Measurements from ENCODE around the gene FAM118B.
"Not testable (repeated sequence)": the region's sequence is repeated elsewhere in the genome, so short reads cannot be mapped to it uniquely, and the experiment has no call there.

The FAM118B gene

DNA sequence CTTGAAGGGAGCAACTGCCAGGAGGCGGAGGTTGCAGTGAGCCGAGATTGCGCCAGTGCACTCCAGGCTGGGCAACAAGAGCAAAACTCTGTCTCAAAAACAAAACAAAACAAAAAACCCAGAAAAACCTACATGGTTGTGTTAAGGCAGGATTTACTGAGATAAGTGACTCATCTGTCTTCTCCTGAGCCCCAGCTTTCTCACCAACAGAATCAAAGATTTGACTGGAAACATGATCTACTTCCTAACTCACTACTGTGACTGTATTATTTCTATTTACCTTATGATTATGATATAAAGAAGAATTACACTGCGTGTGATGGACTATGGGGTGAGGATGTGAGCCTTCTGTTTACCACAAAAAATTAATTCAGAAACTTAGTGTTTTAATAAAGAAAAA, 21.8 kb downstream of the FAM118B start:
- no peaks in the 10 kb centered on the region for H3K27me3 ChIP-seq
- H3K4me3 ChIP-seq (ENCODE audit: low read depth in 1 of 2, low read length in 1 of 2), result no peak overlapping the region
- no peaks in the 10 kb centered on the region for H3K4me1 ChIP-seq (ENCODE audit: control insufficient read depth in 1 of 2, insufficient read depth in 1 of 2, low read depth in 1 of 2, low read length in 1 of 2)
- H3K27ac ChIP-seq, result no peak overlapping the region
- no peaks in the 10 kb centered on the region for H3K9me3 ChIP-seq
- peaks cover 26% of the 10 kb centered on the region for H3K36me3 ChIP-seq
- TF ChIP-seq, protein P1, sequence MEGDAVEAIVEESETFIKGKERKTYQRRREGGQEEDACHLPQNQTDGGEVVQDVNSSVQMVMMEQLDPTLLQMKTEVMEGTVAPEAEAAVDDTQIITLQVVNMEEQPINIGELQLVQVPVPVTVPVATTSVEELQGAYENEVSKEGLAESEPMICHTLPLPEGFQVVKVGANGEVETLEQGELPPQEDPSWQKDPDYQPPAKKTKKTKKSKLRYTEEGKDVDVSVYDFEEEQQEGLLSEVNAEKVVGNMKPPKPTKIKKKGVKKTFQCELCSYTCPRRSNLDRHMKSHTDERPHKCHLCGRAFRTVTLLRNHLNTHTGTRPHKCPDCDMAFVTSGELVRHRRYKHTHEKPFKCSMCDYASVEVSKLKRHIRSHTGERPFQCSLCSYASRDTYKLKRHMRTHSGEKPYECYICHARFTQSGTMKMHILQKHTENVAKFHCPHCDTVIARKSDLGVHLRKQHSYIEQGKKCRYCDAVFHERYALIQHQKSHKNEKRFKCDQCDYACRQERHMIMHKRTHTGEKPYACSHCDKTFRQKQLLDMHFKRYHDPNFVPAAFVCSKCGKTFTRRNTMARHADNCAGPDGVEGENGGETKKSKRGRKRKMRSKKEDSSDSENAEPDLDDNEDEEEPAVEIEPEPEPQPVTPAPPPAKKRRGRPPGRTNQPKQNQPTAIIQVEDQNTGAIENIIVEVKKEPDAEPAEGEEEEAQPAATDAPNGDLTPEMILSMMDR (IDR thresholded peaks at IDR 0.05), result no peak

DNA sequence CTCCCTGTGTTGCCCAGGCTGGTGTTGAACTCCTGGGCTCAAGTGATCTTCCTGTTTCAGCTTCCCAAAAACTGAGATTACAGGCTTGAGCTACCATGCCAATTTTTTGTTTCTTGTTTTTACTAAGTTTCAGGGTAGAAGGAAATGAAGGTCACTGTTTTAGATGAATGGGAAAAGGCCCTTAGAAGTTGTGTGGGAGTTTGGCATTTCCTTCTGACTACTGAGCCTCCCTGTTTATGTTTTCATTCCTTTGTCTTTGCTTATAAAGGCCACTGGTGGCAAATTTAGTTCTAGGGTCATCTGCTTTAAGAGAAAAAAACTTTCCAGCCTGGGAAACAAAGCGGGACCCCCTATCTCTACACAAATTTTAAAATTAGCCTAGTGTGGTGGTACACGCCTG, 35.1 kb downstream of the FAM118B start:
- Histone ChIP-seq H3K4me3 (ENCODE audit: low read depth in 1 of 2, low read length in 1 of 2) (no peak overlapping the region), H3K27me3 (no peaks in the 10 kb centered on the region), H3K36me3 (peaks cover 34% of the 10 kb centered on the region), H3K27ac (no peak overlapping the region), H3K4me1 (ENCODE audit: control insufficient read depth in 1 of 2, insufficient read depth in 1 of 2, low read depth in 1 of 2, low read length in 1 of 2) (no peaks in the 10 kb centered on the region), H3K9me3 (no peaks in the 10 kb centered on the region)
- TF ChIP-seq, protein P1 (IDR thresholded peaks at IDR 0.05), result no peak

DNA sequence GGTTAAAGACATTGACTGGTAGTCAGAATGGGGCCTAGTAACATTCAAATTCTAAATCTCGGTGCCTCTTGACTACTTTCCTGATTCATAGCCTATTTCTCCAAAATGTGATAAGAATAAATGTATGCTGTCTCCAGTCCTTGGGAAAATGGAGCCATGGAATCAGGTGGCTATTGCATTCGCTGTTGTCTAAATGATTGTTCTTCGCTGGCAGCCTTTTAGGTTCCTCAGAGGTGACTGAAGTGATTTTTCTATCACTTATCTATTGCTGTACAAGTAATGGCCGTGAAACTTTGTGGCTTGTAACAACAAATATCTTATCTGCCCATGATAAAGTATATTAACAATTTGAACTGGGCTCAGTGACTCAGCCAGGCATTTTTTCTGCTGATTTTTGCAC, 41.7 kb downstream of the FAM118B start:
- Histone ChIP-seq H3K27me3 (no peaks in the 10 kb centered on the region), H3K9me3 (no peaks in the 10 kb centered on the region), H3K4me3 (ENCODE audit: low read depth in 1 of 2, low read length in 1 of 2) (no peak overlapping the region), H3K36me3 (peaks cover 54% of the 10 kb centered on the region), H3K4me1 (ENCODE audit: control insufficient read depth in 1 of 2, insufficient read depth in 1 of 2, low read depth in 1 of 2, low read length in 1 of 2) (no peaks in the 10 kb centered on the region), H3K27ac (no peak overlapping the region)
- TF ChIP-seq, protein P1 (IDR thresholded peaks at IDR 0.05), result no peak

DNA sequence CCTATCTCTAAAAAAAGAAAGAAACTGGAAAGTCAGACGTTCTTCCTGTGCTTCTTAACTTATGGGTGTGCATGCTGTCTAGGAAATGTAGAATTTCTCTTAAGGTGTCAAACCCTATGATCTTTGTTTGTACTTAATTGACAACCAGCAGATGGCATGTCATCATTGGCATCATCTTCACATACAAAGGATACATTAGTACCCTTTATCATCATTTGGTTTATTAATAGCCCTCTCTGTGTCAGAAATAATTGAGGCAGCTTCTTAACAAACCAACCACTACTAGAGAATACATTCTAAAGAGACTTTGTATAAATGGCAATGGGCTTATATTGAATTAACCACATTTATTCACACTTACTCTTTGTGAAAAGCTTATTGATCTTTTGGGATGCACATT, 43.2 kb downstream of the FAM118B start:
- Histone ChIP-seq H3K27ac (no peak overlapping the region), H3K27me3 (no peaks in the 10 kb centered on the region), H3K4me3 (ENCODE audit: low read depth in 1 of 2, low read length in 1 of 2) (no peak overlapping the region), H3K36me3 (peaks cover 48% of the 10 kb centered on the region), H3K9me3 (no peaks in the 10 kb centered on the region), H3K4me1 (ENCODE audit: control insufficient read depth in 1 of 2, insufficient read depth in 1 of 2, low read depth in 1 of 2, low read length in 1 of 2) (no peaks in the 10 kb centered on the region)
- TF ChIP-seq, protein P1 (IDR thresholded peaks at IDR 0.05), result no peak

DNA sequence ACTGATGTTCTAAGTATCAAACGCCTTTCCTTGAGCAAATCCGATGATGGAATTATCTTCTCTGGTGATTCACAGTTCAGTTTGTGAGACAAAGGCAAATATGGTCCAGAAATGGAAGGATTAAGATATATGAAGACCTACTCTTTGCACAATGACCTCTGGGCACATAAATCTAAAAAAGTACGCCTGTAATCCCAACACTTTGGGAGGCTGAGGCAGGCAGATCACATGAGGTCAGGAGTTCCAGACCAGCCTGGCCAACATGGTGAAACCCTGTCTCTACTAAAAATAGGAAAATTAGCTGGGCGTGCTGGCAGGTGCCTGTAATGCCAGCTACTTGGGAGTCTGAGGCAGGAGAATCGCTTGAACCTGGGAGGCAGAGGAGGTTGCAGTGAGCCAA, 43.9 kb downstream of the FAM118B start:
- H3K27ac ChIP-seq; H3K4me1 ChIP-seq (ENCODE audit: control insufficient read depth in 1 of 2, insufficient read depth in 1 of 2, low read depth in 1 of 2, low read length in 1 of 2); H3K27me3 ChIP-seq; H3K9me3 ChIP-seq; H3K4me3 ChIP-seq (ENCODE audit: low read depth in 1 of 2, low read length in 1 of 2): not testable (repeated sequence)
- peaks cover 51% of the 10 kb centered on the region for H3K36me3 ChIP-seq

DNA sequence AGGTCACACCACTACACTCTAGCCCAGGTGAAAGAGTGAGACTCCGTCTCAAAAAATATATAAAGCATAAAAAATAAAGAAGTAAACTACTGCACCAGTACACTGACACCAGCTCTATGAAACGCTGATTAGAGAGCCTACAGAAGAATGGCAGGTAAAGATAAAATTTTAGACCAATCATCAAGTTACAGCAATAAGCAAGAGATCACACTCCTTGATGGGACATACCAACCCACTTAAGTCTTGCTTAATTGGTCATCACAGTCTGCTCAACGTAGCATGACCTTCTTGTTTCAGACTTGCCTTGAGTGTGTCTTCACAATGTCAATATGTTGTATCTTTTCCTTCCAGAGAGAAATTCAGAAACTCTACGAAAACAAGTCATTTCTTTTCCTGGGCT, 44.6 kb downstream of the FAM118B start:
- TF ChIP-seq, protein P1 (IDR thresholded peaks at IDR 0.05), result no peak

More for the DNA sequence above, 44.6 kb downstream of the FAM118B start:
- Histone ChIP-seq H3K27ac (no peak overlapping the region), H3K27me3 (no peaks in the 10 kb centered on the region), H3K4me3 (ENCODE audit: low read depth in 1 of 2, low read length in 1 of 2) (no peak overlapping the region), H3K9me3 (no peaks in the 10 kb centered on the region), H3K36me3 (peaks cover 52% of the 10 kb centered on the region), H3K4me1 (ENCODE audit: control insufficient read depth in 1 of 2, insufficient read depth in 1 of 2, low read depth in 1 of 2, low read length in 1 of 2) (no peaks in the 10 kb centered on the region)
